Thyroid gland (tissue), 4 donors: ENCODE measurements around the gene OTUD4. TPM values are rescaled to one million over a fixed set of nuclear protein-coding genes. Genes with fewer than 3 reads are reported as not detected.
"Not testable (repeated sequence)": the region's sequence is repeated elsewhere in the genome, so short reads cannot be mapped to it uniquely, and the experiment has no call there.

ENCODE experiments used
- DNase-seq, 2 donors: peaks; one replicate each; pipeline ENCODE4 v3.0.0-alpha.2; 2019
- H3K27ac ChIP-seq, 3 donors: fragments of 200-600 bp; sonication (generic); 1 replicate in 2 of 3; 2 replicates in 1 of 3; pipeline ENCODE4 v1.5.1; 2016 to 2019; ENCODE audit warnings: mild to moderate bottlenecking in 1 of 3, moderate library complexity in 1 of 3
- H3K27me3 ChIP-seq: fragments of 200-600 bp; sonication (generic); one replicate; pipeline ENCODE4 v1.5.1; 2019
- H3K36me3 ChIP-seq, 2 donors: fragments of 200-600 bp; sonication (generic); one replicate each; pipeline ENCODE4 v1.5.1; 2016 to 2019
- H3K4me1 ChIP-seq, 2 donors: fragments of 200-600 bp; sonication (generic); one replicate each; pipeline ENCODE4 v1.5.1; 2017 to 2019
- H3K4me3 ChIP-seq, 3 donors: fragments of 200-600 bp; sonication (generic); replicated peaks in 1 of 3; 1 replicate in 2 of 3; 2 replicates in 1 of 3; pipeline ENCODE4 v1.5.1; 2016; ENCODE audit warnings: mild to moderate bottlenecking in 1 of 3
- H3K9me3 ChIP-seq: fragments of 200-600 bp; sonication (generic); one replicate; pipeline ENCODE4 v1.5.1; 2017
- POLR2A ChIP-seq, 2 donors: fragments of 450-650 bp; IDR thresholded peaks; one replicate each; pipeline ENCODE4 v1.6.1; 2017; ENCODE audit warnings: antibody characterized with exemption in 2 of 2, mild to moderate bottlenecking in 2 of 2, moderate library complexity in 1 of 2
- WGBS, 2 donors: methylation state at CpG; one replicate each; pipeline ENCODE4 v1.1.5; 2017; 5-methylcytosine and 5-hydroxymethylcytosine counted together
- intact Hi-C: fragments of 100-400 bp; cut with DNase I; formaldehyde crosslinking; loops from one replicate; pipeline ENCODE4 v1.15.1; 2023
- total RNA-seq, 4 donors: library from RNA; depleted of rRNA; stranded (reverse); fragments of >200 nt; gene quantifications; one replicate each; pipeline ENCODE4 v1.2.3, GENCODE V29; 2016
- TF ChIP-seq, protein P1 (sequence below), 6 experiments: fragments of 200-600 bp in 3 of 6; fragments of 450-650 bp in 3 of 6; sonication (generic) in 3 of 6; IDR thresholded peaks; one replicate each; pipeline ENCODE4 v1.5.1; 2016 to 2019; ENCODE audit warnings: antibody characterized with exemption in 6 of 6, mild to moderate bottlenecking in 2 of 6, inconsistent platforms in 1 of 6, moderate library complexity in 1 of 6

The OTUD4 gene
- total RNA-seq, 4 donors from 2014 or later: 28.5 to 43.7 (median 32.6) TPM

GRCh38 chr4:145153904-145154298 is 26.5 kb downstream of the OTUD4 start:
- peaks cover 16 to 20% of the 10 kb centered on the region in 2 donors for H3K36me3 ChIP-seq
- 68 to 77% methylated on average over 1 of the region's 1 CpG for WGBS, 2 donors
- TF ChIP-seq POLR2A (IDR thresholded peaks at IDR 0.05): no peak
- TF ChIP-seq, protein P1, sequence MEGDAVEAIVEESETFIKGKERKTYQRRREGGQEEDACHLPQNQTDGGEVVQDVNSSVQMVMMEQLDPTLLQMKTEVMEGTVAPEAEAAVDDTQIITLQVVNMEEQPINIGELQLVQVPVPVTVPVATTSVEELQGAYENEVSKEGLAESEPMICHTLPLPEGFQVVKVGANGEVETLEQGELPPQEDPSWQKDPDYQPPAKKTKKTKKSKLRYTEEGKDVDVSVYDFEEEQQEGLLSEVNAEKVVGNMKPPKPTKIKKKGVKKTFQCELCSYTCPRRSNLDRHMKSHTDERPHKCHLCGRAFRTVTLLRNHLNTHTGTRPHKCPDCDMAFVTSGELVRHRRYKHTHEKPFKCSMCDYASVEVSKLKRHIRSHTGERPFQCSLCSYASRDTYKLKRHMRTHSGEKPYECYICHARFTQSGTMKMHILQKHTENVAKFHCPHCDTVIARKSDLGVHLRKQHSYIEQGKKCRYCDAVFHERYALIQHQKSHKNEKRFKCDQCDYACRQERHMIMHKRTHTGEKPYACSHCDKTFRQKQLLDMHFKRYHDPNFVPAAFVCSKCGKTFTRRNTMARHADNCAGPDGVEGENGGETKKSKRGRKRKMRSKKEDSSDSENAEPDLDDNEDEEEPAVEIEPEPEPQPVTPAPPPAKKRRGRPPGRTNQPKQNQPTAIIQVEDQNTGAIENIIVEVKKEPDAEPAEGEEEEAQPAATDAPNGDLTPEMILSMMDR (IDR thresholded peaks at IDR 0.05): no peak
- no peak overlapping the region for H3K4me3 ChIP-seq
- intact Hi-C loops: no loop called here
- no peak for DNase-seq
- H3K27ac ChIP-seq: no peak overlapping the region
- no peaks in the 10 kb centered on the region for H3K9me3 ChIP-seq
- no peaks in the 10 kb centered on the region for H3K4me1 ChIP-seq
- no peaks in the 10 kb centered on the region for H3K27me3 ChIP-seq

DNA sequence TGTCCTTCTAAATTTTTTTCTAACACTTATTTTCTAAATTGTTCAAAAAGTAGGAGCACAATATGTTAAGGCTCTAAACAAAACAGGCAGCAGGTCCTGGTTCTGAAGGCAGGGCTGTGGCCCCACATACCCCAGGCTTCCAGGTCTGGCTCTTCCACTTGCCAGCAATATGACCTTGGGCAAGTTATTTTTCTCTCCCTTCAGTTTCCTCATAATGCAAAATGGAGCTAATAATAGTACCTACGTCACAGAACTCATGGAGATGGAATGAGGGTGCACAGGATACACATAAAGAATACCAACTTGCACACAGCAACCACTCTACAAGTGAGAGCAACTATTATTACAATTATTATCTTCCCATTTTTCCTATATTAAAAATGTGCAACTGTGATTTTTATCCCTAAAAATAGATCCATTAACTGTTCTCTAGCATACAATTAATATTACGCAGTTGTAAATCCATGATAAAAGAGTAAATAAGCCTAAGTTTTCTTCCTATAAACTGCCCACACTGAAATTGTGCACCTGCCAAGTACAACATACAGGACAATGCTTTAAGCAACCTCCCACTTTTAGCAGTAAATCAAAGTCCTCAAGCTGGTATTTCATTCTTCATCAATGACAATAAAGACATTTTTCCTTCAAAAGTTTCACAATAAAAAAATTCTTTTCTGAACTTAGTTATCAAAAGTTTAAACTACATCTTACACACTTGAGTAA is 27.0 kb downstream of the OTUD4 start:
- 90 to 96% methylated on average over 2 of the region's 2 CpGs for WGBS, 2 donors
- Histone ChIP-seq H3K9me3 (no peaks in the 10 kb centered on the region), H3K27ac (no peak overlapping the region), H3K36me3 (peaks cover 16 to 21% of the 10 kb centered on the region in 2 donors), H3K27me3 (no peaks in the 10 kb centered on the region), H3K4me1 (no peaks in the 10 kb centered on the region), H3K4me3 (no peak overlapping the region)
- TF ChIP-seq POLR2A (IDR thresholded peaks at IDR 0.05): no peak
- TF ChIP-seq, protein P1 (IDR thresholded peaks at IDR 0.05): no peak
- intact Hi-C loops: no loop called here
- no peak for DNase-seq

GRCh38 chr4:145148980-145149379 is 31.4 kb downstream of the OTUD4 start:
- H3K36me3 ChIP-seq: peaks cover 28 to 43% of the 10 kb centered on the region in 2 donors

DNA sequence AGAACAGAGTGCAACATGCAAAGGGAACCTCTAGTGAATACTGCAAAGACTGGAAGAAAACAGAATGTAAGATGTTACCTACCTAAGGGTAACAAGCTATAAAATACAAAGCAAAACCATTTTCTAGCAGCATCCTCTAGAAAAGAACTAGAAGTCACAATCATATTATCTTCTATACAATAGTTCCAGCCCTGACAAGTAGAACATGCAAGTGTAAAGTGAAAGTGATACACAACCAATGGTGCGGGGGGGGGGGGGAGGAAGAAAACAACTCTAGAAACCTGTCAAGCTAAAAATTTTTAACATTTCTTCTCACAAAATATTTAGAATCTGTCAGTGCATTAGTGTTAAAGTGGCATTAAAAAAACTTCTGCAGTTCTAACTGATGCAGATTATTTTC is 44.2 kb downstream of the OTUD4 start:
- 55 to 62% methylated on average over 1 of the region's 1 CpG for WGBS, 2 donors
- H3K27me3 ChIP-seq, H3K4me3 ChIP-seq, H3K9me3 ChIP-seq, H3K4me1 ChIP-seq, H3K27ac ChIP-seq, DNase-seq, intact Hi-C loops: not testable (repeated sequence)
- peaks cover 14 to 31% of the 10 kb centered on the region in 2 donors for H3K36me3 ChIP-seq

More at GRCh38 chr4:145148980-145149379, 31.4 kb downstream of the OTUD4 start:
- intact Hi-C loops: no loop called here
- 93 to 96% methylated on average over 3 of the region's 3 CpGs for WGBS, 2 donors
- Histone ChIP-seq H3K9me3 (no peaks in the 10 kb centered on the region), H3K27me3 (no peaks in the 10 kb centered on the region), H3K27ac (no peak overlapping the region), H3K4me1 (no peaks in the 10 kb centered on the region), H3K4me3 (no peak overlapping the region)
- no peak for DNase-seq
- TF ChIP-seq POLR2A (IDR thresholded peaks at IDR 0.05): no peak
- TF ChIP-seq, protein P1 (IDR thresholded peaks at IDR 0.05): no peak

DNA sequence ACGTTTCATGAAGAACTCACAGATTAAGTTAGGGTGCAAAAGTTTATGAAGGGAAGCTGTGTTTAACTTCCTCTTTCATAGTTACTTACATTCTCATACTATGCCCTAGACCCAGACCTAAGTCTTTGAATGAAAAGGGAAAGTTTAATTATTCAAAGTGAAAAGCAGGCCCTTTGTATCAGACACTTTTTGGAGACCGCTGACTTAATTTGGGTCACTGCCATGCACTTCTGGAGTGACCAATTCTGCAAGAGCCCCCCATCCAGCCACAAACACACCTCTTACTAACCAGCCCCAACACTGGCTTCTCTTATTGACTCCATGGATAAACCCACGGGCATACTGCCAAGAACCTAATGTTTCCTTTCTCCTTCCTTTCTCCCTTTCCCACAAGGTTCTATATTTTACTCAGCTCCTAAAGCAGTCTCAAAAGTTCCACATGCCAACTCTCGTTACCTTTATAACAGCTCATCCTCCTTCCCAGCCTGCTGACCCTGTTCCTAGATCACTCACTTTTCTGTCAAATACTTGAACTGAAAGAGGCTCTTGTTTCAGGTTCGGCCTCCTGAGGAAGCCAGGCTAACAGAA is 47.8 kb downstream of the OTUD4 start:
- Histone ChIP-seq H3K27me3 (no peaks in the 10 kb centered on the region), H3K9me3 (no peaks in the 10 kb centered on the region), H3K27ac (no peak overlapping the region), H3K4me3 (no peak overlapping the region), H3K36me3 (peaks cover 2% of the 10 kb centered on the region in 2 donors), H3K4me1 (peaks cover 0 to 3% of the 10 kb centered on the region in 2 donors)
- 68 to 70% methylated on average over 5 of the region's 5 CpGs for WGBS, 2 donors
- no peak for TF ChIP-seq POLR2A (IDR thresholded peaks at IDR 0.05)
- TF ChIP-seq, protein P1 (IDR thresholded peaks at IDR 0.05): no peak
- DNase-seq: no peak
- intact Hi-C loops: no loop called here
